BJ (cell line): ENCODE results near the gene NUP85. TPM values are rescaled to one million over a fixed set of nuclear protein-coding genes. Genes with fewer than 3 reads are reported as not detected.

Experiments used
- CTCF ChIA-PET: fragments of 350-600 bp; formaldehyde crosslinking; extraction: SDS; loops from one replicate; lab custom pipeline; 2021; ENCODE audit warnings: antibody characterized with exemption, inconsistent platforms; lab: Yijun Ruan, JAX
- POLR2A ChIA-PET: fragments of 300-600 bp; sonication (Branson Sonifier 250); formaldehyde crosslinking; extraction: SDS; loops from one replicate; lab custom pipeline; 2021; ENCODE audit warnings: antibody characterized with exemption; lab: Charles Lee
- DNase-seq: peaks from one replicate; pipeline ENCODE4 v3.0.0-alpha.2; 2011; ENCODE audit warnings: low read depth
- H3K27me3 ChIP-seq: 2 replicates; pipeline ENCODE4 v1.6.0; 2011; ENCODE audit warnings: low read length; ENCODE audit not compliant: control insufficient read depth, insufficient read depth
- H3K36me3 ChIP-seq: 2 replicates; pipeline ENCODE4 v1.5.1; 2011; ENCODE audit warnings: low read length; ENCODE audit not compliant: control insufficient read depth, insufficient read depth
- H3K4me3 ChIP-seq: 2 replicates; pipeline ENCODE4 v1.5.1; 2011; ENCODE audit warnings: low read depth, mild to moderate bottlenecking, control low read depth, low read length
- CTCF ChIP-seq: IDR thresholded peaks from 2 replicates; pipeline ENCODE4 v1.5.1; 2011; ENCODE audit warnings: low read depth, mild to moderate bottlenecking, control low read depth, inconsistent platforms, low read length, moderate library complexity; ENCODE audit not compliant: insufficient read depth
- polyA plus RNA-seq: library from polyadenylated mRNA; depleted of rRNA; stranded (reverse); fragments of >200 nt; gene quantifications from 2 replicates; pipeline ENCODE4 v1.2.3, GENCODE V29; 2011

Gene NUP85
- polyA plus RNA-seq, 1 experiment = 74.1 TPM

DNA sequence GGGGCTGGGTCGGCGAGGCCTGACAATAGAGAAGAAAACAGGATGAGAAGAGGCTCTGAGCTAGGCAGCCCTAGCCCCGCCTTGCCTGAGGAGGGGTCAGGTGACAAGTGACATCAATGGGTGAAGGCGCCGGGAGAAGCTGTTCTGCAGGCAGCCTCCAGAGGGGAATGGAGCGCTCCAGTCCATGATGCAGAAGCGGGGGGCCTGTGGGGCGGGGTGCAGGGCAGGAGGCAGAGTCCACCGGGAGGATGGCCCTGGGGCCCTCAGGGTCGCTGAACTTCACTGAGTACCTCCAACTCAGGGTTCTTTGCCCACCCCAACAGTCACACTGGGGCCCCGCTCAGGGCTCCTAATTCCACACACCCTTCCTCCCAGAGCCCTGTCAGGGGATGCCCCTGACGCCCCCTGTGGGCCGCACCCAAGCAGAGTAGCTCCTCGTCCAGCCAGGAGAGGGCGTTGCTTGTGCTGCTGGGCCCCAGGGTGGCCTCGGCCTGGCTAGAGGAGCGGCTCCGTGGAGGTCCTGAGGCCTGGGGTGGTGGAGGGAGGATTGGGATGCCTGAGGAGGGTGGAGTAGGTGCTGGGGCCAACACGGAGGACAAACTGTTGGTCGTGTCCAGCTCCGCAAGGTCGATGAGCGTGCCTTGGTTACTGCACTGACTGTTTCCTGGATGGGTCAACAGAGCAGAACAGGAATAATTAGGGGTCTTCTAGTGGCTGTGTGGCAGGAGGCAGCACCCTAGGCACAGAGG lies 35.1 kb downstream of the NUP85 start:
- DNase-seq = no peak
- Histone ChIP-seq H3K4me3 (no peak overlapping the region), H3K36me3 (peaks cover 45% of the 10 kb centered on the region), H3K27me3 (no peaks in the 10 kb centered on the region)
- ChIA-PET CTCF (interaction anchor here (0.7 to 4.9 kb wide), 14 partner anchors 9 to 172 kb away, joined by 3 to 50 read pairs (median 4); partner anchors contain the start of genes GGA3 and SLC25A19), POLR2A (no interaction called here)
- peak; percentile 77 for TF ChIP-seq CTCF

DNA sequence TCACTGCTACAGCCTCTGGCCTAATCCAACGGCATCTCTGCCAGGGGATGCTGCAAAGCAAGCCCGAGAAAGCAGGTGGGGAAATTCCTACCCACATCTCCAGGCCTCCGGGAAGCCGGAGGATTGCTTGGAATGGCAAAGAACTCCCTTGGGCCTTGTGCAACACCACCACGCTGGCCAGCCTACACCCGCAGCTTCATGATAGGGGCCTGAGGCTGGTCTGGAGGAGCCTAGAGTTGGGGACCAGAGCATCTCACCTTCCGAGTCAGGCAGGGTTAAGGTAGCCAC lies 35.6 kb downstream of the NUP85 start:
- POLR2A ChIA-PET = no interaction called here
- TF ChIP-seq CTCF = no peak
- H3K4me3 ChIP-seq = no peak overlapping the region
- peaks cover 49% of the 10 kb centered on the region for H3K36me3 ChIP-seq
- CTCF ChIA-PET = interaction anchor here (0.8 to 4.9 kb wide), 9 partner anchors 8 to 171 kb away, joined by 3 to 50 read pairs (median 4); partner anchors contain the start of gene GGA3
- DNase-seq = no peak
- H3K27me3 ChIP-seq = no peaks in the 10 kb centered on the region

DNA sequence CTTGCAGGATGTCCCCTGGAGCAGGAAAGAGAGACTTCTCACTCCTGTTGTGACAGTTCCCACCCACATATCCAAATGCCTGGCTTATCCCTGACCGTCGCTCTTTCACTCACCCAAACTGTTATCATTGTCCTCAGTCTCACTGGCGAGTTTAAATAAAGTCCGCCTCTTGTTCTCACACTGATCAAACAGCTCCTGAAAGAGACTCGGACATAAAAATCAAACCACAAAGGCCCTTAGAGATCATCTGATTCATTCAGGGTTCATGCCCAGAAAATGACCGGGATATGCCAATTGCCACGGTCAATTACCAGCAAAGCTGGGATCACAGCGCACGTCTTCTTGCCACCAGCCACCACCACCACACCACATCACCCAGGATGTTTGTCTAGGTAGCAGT lies 36.0 kb downstream of the NUP85 start:
- no peak for TF ChIP-seq CTCF
- Histone ChIP-seq H3K4me3 (no peak overlapping the region), H3K27me3 (no peaks in the 10 kb centered on the region), H3K36me3 (peaks cover 54% of the 10 kb centered on the region)
- POLR2A ChIA-PET = no interaction called here
- no peak for DNase-seq
- CTCF ChIA-PET = interaction anchor here (0.7 to 4.9 kb wide), 8 partner anchors 8 to 171 kb away, joined by 3 to 50 read pairs (median 4); partner anchors contain the start of genes GGA3 and MIF4GD

GRCh38 chr17:75241996-75242460 lies 36.5 kb downstream of the NUP85 start:
- Histone ChIP-seq H3K36me3 (peaks cover 52% of the 10 kb centered on the region), H3K27me3 (no peaks in the 10 kb centered on the region), H3K4me3 (no peak overlapping the region)
- ChIA-PET POLR2A (no interaction called here), CTCF (interaction anchor here (0.7 to 4.9 kb wide), 6 partner anchors 7 to 171 kb away, joined by 3 to 50 read pairs (median 3); partner anchors contain the start of gene MIF4GD)
- no peak for DNase-seq
- TF ChIP-seq CTCF = no peak

- peaks cover 52% of the 10 kb centered on the region for H3K36me3 ChIP-seq
- POLR2A ChIA-PET = no interaction called here
- H3K4me3 ChIP-seq = no peak overlapping the region
- H3K27me3 ChIP-seq = no peaks in the 10 kb centered on the region
- TF ChIP-seq CTCF = no peak
- DNase-seq = no peak
- CTCF ChIA-PET = interaction anchor here (0.7 to 4.9 kb wide), 5 partner anchors 13 to 170 kb away, joined by 3 to 47 read pairs (median 3); partner anchors contain the start of gene GRB2
Observed at GRCh38 chr17:75242461-75243042, 37.1 kb downstream of the NUP85 start.
